PC-3 (cell line): ENCODE results near the gene SKIDA1. TPM values are rescaled to one million over a fixed set of nuclear protein-coding genes. Genes with fewer than 3 reads are reported as not detected.

Source experiments
- ATAC-seq: fragments of 200-7000 bp; cut with Tn5 transposase; 2 replicates; pipeline ENCODE4 v1.9.1; 2020; ENCODE audit warnings: mild to moderate bottlenecking, moderate library complexity
- BruUV-seq: library from RNA; stranded (reverse); fragments of 400-500 nt; replicated peaks from 2 replicates; lab custom pipeline; 2021; lab: Mats Ljungman, UMichigan
- CTCF ChIA-PET: fragments of 300-600 bp; sonication (Branson Sonifier 250); formaldehyde crosslinking; loops from one replicate; lab custom pipeline; 2022; ENCODE audit warnings: antibody characterized with exemption; lab: Charles Lee
- POLR2A ChIA-PET: fragments of 300-600 bp; sonication (Branson Sonifier 250); formaldehyde crosslinking; loops from one replicate; lab custom pipeline; 2022; ENCODE audit warnings: antibody characterized with exemption; ENCODE audit not compliant: unreplicated experiment; lab: Charles Lee
- DNase-seq: peaks from one replicate; pipeline ENCODE4 v3.0.0-alpha.2; 2015
- H2AFZ ChIP-seq: fragments of 300-600 bp; sonication (generic); 2 replicates; pipeline ENCODE4 v1.6.0; 2016; ENCODE audit warnings: antibody characterized with exemption, low read length
- H3F3A ChIP-seq: fragments of 300-600 bp; sonication (generic); one replicate; pipeline ENCODE4 v1.6.0; 2017; ENCODE audit warnings: antibody characterized with exemption, low read length, control low read depth, mild to moderate bottlenecking; ENCODE audit not compliant: unreplicated experiment
- H3K27ac ChIP-seq: fragments of 300-600 bp; sonication (generic); 2 replicates; pipeline ENCODE4 v1.5.1; 2016; ENCODE audit warnings: mild to moderate bottlenecking, low read length
- H3K27me3 ChIP-seq: fragments of 300-600 bp; sonication (generic); 2 replicates; pipeline ENCODE4 v1.6.1; 2016; ENCODE audit warnings: low read length, mixed read lengths
- H3K36me3 ChIP-seq: fragments of 300-600 bp; sonication (generic); 2 replicates; pipeline ENCODE4 v1.6.1; 2016; ENCODE audit warnings: low read depth, mixed run types, low read length, mixed read lengths
- H3K4me1 ChIP-seq: fragments of 300-600 bp; sonication (generic); 2 replicates; pipeline ENCODE4 v1.5.1; 2016; ENCODE audit warnings: low read length; ENCODE audit not compliant: insufficient read depth
- H3K4me2 ChIP-seq: fragments of 300-600 bp; sonication (generic); 2 replicates; pipeline ENCODE4 v1.6.0; 2016; ENCODE audit warnings: low read length
- H3K4me3 ChIP-seq: fragments of 300-600 bp; sonication (generic); 2 replicates; pipeline ENCODE4 v1.5.1; 2016; ENCODE audit warnings: mild to moderate bottlenecking, low read length, mixed read lengths
- H3K79me2 ChIP-seq: fragments of 300-600 bp; sonication (generic); 2 replicates; pipeline ENCODE4 v1.6.1; 2017; ENCODE audit warnings: low read length, mixed read lengths
- H3K9ac ChIP-seq: fragments of 300-600 bp; sonication (generic); 2 replicates; pipeline ENCODE4 v1.6.0; 2016; ENCODE audit warnings: mild to moderate bottlenecking, low read length
- H3K9me2 ChIP-seq: fragments of 300-600 bp; sonication (generic); replicated peaks from 2 replicates; pipeline ENCODE4 v1.6.1; 2016; ENCODE audit warnings: mixed run types, low read length, mixed read lengths
- H3K9me3 ChIP-seq: fragments of 300-600 bp; sonication (generic); 2 replicates; pipeline ENCODE4 v1.6.1; 2016; ENCODE audit warnings: low read length, mixed read lengths
- H4K20me1 ChIP-seq: fragments of 300-600 bp; sonication (generic); 2 replicates; pipeline ENCODE4 v1.6.1; 2016; ENCODE audit warnings: low read length, mixed read lengths
- CTCF ChIP-seq: fragments of 300-600 bp; sonication (generic); conservative IDR thresholded peaks from 2 replicates; pipeline ENCODE4 v1.5.1; 2017; ENCODE audit warnings: antibody characterized with exemption, low read depth, mild to moderate bottlenecking, low read length
- EZH2 ChIP-seq: fragments of 300-600 bp; sonication (generic); IDR thresholded peaks from one replicate; pipeline ENCODE4 v1.6.1; 2017; ENCODE audit warnings: antibody characterized with exemption, mild to moderate bottlenecking, low read length; ENCODE audit not compliant: unreplicated experiment
- EZH2phosphoT487 ChIP-seq: fragments of 300-600 bp; sonication (generic); IDR thresholded peaks from 2 replicates; pipeline ENCODE4 v1.6.1; 2018; ENCODE audit warnings: mild to moderate bottlenecking, antibody characterized with exemption, low read length, borderline replicate concordance
- intact Hi-C: fragments of 100-400 bp; cut with micrococcal nuclease; formaldehyde crosslinking; loops from 2 replicates; pipeline ENCODE4 v1.9.0; 2023
- total RNA-seq: library from RNA; depleted of rRNA; stranded (reverse); fragments of >200 nt; gene quantifications from 2 replicates; pipeline ENCODE4 v1.2.3, GENCODE V29; 2014

The SKIDA1 gene
- total RNA-seq, 1 experiment from 2014 or later, result 0.26 TPM

- no peaks in the 10 kb centered on the region for H3K79me2 ChIP-seq
- H3K4me2 ChIP-seq, result no peak overlapping the region
- no peak for ATAC-seq
These were observed 14.3 kb downstream of the SKIDA1 start for GRCh38 chr10:21511095-21511570.

GRCh38 chr10:21510241-21511094 is 15.0 kb downstream of the SKIDA1 start:
- Histone ChIP-seq H3K9me3 (no peaks in the 10 kb centered on the region), H3F3A (no peaks in the 10 kb centered on the region), H3K27ac (no peak overlapping the region), H3K27me3 (no peaks in the 10 kb centered on the region), H3K4me3 (no peak overlapping the region), H2AFZ (no peak overlapping the region), H3K36me3 (no peaks in the 10 kb centered on the region), H3K4me1 (peaks cover under 1% of the 10 kb centered on the region), H3K9ac (no peak overlapping the region), H4K20me1 (no peaks in the 10 kb centered on the region), H3K9me2 (no peaks in the 10 kb centered on the region), H3K4me2 (no peak overlapping the region), H3K79me2 (no peaks in the 10 kb centered on the region)
- BruUV-seq, result no TSS peak
- ChIA-PET POLR2A (no interaction called here), CTCF (no interaction called here)
- ATAC-seq (no peak), DNase-seq (no peak)
- intact Hi-C loops, result no loop called here
- TF ChIP-seq EZH2 (no peak), EZH2phosphoT487 (no peak), CTCF (no peak)

More at GRCh38 chr10:21511095-21511570, 14.3 kb downstream of the SKIDA1 start:
- H3K9me2 ChIP-seq, result no peaks in the 10 kb centered on the region
- H3K36me3 ChIP-seq, result no peaks in the 10 kb centered on the region
- intact Hi-C loops, result no loop called here
- ChIA-PET POLR2A (no interaction called here), CTCF (no interaction called here)
- no TSS peak for BruUV-seq
- no peaks in the 10 kb centered on the region for H3K9me3 ChIP-seq
- no peaks in the 10 kb centered on the region for H3F3A ChIP-seq
- no peak for DNase-seq
- TF ChIP-seq EZH2 (no peak), CTCF (no peak), EZH2phosphoT487 (no peak)
- no peaks in the 10 kb centered on the region for H3K27me3 ChIP-seq
- no peaks in the 10 kb centered on the region for H4K20me1 ChIP-seq
- H3K9ac ChIP-seq, result no peak overlapping the region
- peaks cover 6% of the 10 kb centered on the region for H3K4me1 ChIP-seq
- H3K27ac ChIP-seq, result no peak overlapping the region
- H3K4me3 ChIP-seq, result no peak overlapping the region
- H2AFZ ChIP-seq, result no peak overlapping the region
